Adrenal gland (tissue), 12 donors: Measurements from ENCODE around the gene NFATC3. TPM values are rescaled to one million over a fixed set of nuclear protein-coding genes. Genes with fewer than 3 reads are reported as not detected.

Experiments used
- DNase-seq, 7 donors: peaks; one replicate each; pipeline ENCODE4 v3.0.0-alpha.2; 2019 to 2020
- H3K27ac ChIP-seq, 5 donors: fragments of 200-600 bp; sonication (generic) in 4 of 5; 1 replicate in 3 of 5; 2 replicates in 2 of 5; pipeline versions ENCODE4 v1.5.1 to v1.8.0; 2016 to 2020; ENCODE audit warnings: mild to moderate bottlenecking in 1 of 5
- H3K27me3 ChIP-seq: fragments of 200-600 bp; 2 replicates; pipeline ENCODE4 v1.8.0; 2021
- H3K36me3 ChIP-seq, 2 donors: fragments of 200-600 bp; replicated peaks in 1 of 2; 1 replicate in 1 of 2; 2 replicates in 1 of 2; pipeline versions ENCODE4 v1.5.1 to v1.8.0; 2018 to 2022
- H3K4me1 ChIP-seq, 2 donors: fragments of 200-600 bp; replicated peaks in 1 of 2; 1 replicate in 1 of 2; 2 replicates in 1 of 2; pipeline versions ENCODE4 v1.5.1 to v1.8.0; 2018 to 2021
- H3K4me3 ChIP-seq, 4 donors: fragments of 200-600 bp; sonication (generic) in 3 of 4; one replicate each; pipeline ENCODE4 v1.5.1; 2016 to 2018
- H3K9me3 ChIP-seq, 3 donors: fragments of 200-600 bp; sonication (generic) in 1 of 3; replicated peaks in 1 of 3; 1 replicate in 2 of 3; 2 replicates in 1 of 3; pipeline versions ENCODE4 v1.5.1 to v1.8.0; 2016 to 2021
- POLR2A ChIP-seq, 2 donors: fragments of 450-650 bp; IDR thresholded peaks; one replicate each; pipeline ENCODE4 v1.6.1; 2017; ENCODE audit warnings: antibody characterized with exemption in 2 of 2, mild to moderate bottlenecking in 2 of 2, moderate library complexity in 1 of 2
- WGBS, 4 donors: extraction: QIAGEN DNeasy Blood & Tissue Kit in 2 of 4; methylation state at CpG; one replicate each; pipeline versions ENCODE4 v1.1.5 to v1.1.7; 2013 to 2017; 5-methylcytosine and 5-hydroxymethylcytosine counted together
- intact Hi-C, 2 donors: fragments of 100-400 bp; cut with DNase I; formaldehyde crosslinking; loops; one replicate each; pipeline versions ENCODE4 v1.14.1 to v1.15.0; 2022 to 2023
- polyA plus RNA-seq, 3 donors: library from polyadenylated mRNA; stranded (reverse); fragments of 200-250 nt in 2 of 3; fragments of 350-450 nt in 1 of 3; fragmentation: Illumina TruSeq in 1 of 3; extraction: RNeasy Lipid Tissue Mini Kit (QIAGEN cat#74804) in 1 of 3; gene quantifications; one replicate each; pipeline ENCODE4 v1.2.3, GENCODE V29; 2013 to 2014
- total RNA-seq, 9 donors: library from RNA; depleted of rRNA in 4 of 9; stranded (reverse); fragments of >200 nt in 4 of 9; fragments of 120-200 nt in 1 of 9; fragmentation: NEBNext Ultra II Directional in 1 of 9; extraction: Animal tissue kit (Norgen Biotek cat#: 25700) in 1 of 9; gene quantifications; one replicate each; pipeline versions ENCODE4 v1.1.0 to v1.2.4, GENCODE V29; 2013 to 2023
- TF ChIP-seq, protein P1 (sequence below), 6 experiments: fragments of 450-650 bp in 4 of 6; fragments of 200-600 bp in 2 of 6; sonication (generic) in 1 of 6; IDR thresholded peaks; 1 replicate in 5 of 6; 2 replicates in 1 of 6; pipeline versions ENCODE4 v1.5.1 to v1.8.0; 2016 to 2021; ENCODE audit warnings: antibody characterized with exemption in 6 of 6, mild to moderate bottlenecking in 2 of 6, moderate library complexity in 1 of 6
- donor health status: healthy with polysubstance abuse.
- donor health status: Bipolar disorder and iron deficiency.
- donor health status: DM: yes; HTN: yes; CAD: no.
- donor health status: DM: no; HTN: no; CAD: no.
- donor health status: DM: no; HTN: no; CAD: no.
- donor health status: DM: yes; HTN: yes; CAD: no.

NFATC3 gene
- total and polyA plus RNA-seq, 12 donors, result 6.6 to 81.2 (median 34.3) TPM

DNA sequence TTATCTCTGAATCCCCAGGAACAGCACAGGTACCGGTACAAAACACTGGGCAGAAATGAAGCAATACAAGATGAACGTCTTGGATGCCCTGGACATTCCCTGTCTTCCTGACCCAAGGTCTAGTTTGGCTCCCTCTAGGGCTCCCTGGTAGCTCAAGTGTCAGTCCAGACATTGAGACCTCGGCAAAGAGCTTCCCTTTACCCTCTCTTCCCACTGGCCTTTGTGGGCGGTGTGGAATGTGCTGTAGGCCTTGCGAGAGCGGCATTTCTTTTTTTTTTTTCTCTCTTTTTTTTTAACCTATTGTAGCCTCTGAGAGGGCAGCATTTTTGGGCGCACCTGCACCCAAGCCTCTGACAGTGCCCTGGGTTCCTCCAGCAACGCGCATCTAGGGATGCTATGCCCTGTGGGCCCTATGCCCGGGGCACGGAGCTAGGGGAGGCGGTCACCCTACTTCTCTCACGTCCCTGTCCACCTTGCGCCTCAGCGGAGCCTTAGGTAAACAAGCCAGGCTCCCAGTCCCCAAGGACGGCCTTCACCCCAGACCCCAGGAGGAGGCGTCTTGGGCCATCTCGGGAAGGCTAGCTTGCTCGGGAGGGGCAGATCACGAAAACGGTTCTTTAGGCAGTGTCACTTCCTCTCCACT, 1.2 kb upstream of the NFATC3 start:
- H3K27me3 ChIP-seq, result no peaks in the 10 kb centered on the region
- intact Hi-C loops, result no loop called here
- no peaks in the 10 kb centered on the region for H3K9me3 ChIP-seq
- no peak for TF ChIP-seq POLR2A (IDR thresholded peaks at IDR 0.05)
- TF ChIP-seq, protein P1, sequence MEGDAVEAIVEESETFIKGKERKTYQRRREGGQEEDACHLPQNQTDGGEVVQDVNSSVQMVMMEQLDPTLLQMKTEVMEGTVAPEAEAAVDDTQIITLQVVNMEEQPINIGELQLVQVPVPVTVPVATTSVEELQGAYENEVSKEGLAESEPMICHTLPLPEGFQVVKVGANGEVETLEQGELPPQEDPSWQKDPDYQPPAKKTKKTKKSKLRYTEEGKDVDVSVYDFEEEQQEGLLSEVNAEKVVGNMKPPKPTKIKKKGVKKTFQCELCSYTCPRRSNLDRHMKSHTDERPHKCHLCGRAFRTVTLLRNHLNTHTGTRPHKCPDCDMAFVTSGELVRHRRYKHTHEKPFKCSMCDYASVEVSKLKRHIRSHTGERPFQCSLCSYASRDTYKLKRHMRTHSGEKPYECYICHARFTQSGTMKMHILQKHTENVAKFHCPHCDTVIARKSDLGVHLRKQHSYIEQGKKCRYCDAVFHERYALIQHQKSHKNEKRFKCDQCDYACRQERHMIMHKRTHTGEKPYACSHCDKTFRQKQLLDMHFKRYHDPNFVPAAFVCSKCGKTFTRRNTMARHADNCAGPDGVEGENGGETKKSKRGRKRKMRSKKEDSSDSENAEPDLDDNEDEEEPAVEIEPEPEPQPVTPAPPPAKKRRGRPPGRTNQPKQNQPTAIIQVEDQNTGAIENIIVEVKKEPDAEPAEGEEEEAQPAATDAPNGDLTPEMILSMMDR (IDR thresholded peaks at IDR 0.05), result no peak
- 31 to 55% (median 41%) methylated on average over 7 to 21 of the region's 21 CpGs for WGBS, 4 donors
- peaks cover 37 to 80% of the 10 kb centered on the region in 2 donors for H3K4me1 ChIP-seq
- peak overlapping the region in 1 of 4 donors; percentile 88 for H3K4me3 ChIP-seq
- peak overlapping the region in 4 of 5 donors; percentile 87 to 99 (median 98) for H3K27ac ChIP-seq
- no peak for DNase-seq
- H3K36me3 ChIP-seq, result no peaks in the 10 kb centered on the region

DNA sequence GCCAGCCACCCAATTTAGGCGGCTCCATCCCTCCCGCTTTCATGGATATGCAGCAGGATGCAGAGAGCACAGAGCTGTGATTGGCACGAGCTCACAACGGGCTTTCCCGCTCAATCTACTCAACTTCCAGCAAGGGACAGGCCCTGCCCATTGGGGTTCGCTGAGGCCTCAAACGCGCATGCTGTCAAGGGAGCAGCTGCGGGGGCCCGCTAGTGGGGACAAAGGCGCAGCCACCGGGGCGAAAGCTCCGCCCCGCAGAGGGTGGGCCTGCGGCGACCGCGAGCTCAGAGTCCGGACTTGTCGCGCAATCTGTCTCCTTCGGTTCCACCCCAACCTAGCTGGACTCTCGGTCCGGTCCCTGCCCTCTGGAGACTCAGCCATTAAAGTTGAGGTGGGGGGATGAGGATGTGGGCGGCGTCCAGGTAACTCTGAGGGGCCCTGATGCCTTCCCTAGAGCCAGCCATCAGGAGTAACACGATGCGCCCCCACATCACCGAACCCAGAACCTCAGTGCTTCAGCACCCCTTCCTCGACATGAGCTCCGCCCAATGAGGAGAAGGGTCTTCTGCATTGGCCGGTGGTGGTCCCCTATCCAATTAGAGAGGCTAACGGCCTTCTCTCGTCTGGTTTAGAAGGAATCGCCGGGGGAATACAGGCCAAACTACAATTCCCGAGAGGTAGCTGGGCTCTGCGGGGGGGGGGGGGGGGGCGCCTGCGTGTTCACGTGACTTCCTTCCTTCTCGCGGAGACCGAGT, 489 bp upstream of the NFATC3 start:
- WGBS, 4 donors, result 0 to 4% (median 1%) methylated on average over 5 to 41 of the region's 45 CpGs
- Histone ChIP-seq H3K4me1 (peaks cover 31 to 80% of the 10 kb centered on the region in 2 donors), H3K9me3 (no peaks in the 10 kb centered on the region), H3K27me3 (no peaks in the 10 kb centered on the region), H3K27ac (peak overlapping the region; percentile 87 to 99 (median 98)), H3K4me3 (peak overlapping the region in 3 of 4 donors; percentile 8 to 88 (median 49)), H3K36me3 (no peaks in the 10 kb centered on the region)
- peak; percentile 45 to 64 for TF ChIP-seq POLR2A (IDR thresholded peaks at IDR 0.05)
- TF ChIP-seq, protein P1 (IDR thresholded peaks at IDR 0.05), result peak in 2 of 6 experiments; percentile 13 to 40
- intact Hi-C loops, result no loop called here
- peak; percentile 87 to 96 (median 89) for DNase-seq

DNA sequence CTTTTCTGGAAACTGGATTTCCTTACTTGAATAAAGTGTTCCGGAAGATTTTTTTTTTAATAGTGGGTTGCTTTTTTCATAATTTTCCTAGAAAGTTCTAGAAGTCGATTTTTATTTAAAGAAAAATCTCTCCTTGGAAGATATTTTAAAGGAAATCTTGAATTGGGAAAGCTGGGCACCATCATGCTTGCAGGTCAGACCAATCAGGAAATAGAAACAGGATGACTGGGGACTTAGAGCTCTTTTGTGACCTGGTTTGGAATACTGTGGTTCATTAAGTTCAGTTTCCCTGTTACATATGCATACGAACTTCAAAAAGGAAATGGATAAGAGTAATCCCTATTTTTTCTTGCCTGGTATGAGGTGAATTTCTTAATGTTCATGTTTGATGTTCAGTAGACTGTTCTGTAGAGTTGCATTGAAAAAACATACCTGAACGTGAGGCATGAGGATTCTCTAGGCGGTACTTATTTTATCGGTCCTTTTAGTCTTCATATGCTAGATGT, 1.2 kb downstream of the NFATC3 start:
- H3K27me3 ChIP-seq, result no peaks in the 10 kb centered on the region
- TF ChIP-seq, protein P1 (IDR thresholded peaks at IDR 0.05), result no peak
- no peak for TF ChIP-seq POLR2A (IDR thresholded peaks at IDR 0.05)
- intact Hi-C loops, result no loop called here
- H3K4me3 ChIP-seq, result peak overlapping the region in 3 of 4 donors; percentile 88 to 97 (median 94)
- H3K36me3 ChIP-seq, result no peaks in the 10 kb centered on the region
- no peak for DNase-seq
- H3K9me3 ChIP-seq, result no peaks in the 10 kb centered on the region
- H3K4me1 ChIP-seq, result peaks cover 16 to 77% of the 10 kb centered on the region in 2 donors
- peak overlapping the region; percentile 78 to 99 (median 98) for H3K27ac ChIP-seq
- 0 to 2% (median 1%) methylated on average over 6 of the region's 6 CpGs for WGBS, 4 donors

DNA sequence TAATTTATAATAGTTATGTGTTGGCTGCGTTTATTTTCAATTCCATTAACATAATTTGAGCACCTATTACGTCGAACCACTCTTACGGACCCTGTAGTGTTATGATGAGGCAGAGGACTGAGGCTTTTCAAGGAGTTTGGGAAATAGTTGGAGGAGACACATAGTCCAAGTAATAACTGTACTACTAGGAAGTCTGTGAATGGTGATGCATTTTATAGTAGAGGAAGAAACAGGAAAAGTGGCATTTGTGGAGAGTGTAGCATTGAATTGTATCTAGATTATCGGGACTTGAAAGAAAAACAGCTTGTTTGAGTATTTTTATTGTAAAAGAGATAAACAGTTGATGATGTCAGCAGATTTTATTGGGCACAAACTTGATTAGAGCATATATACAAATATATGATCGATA, 1.7 kb downstream of the NFATC3 start:
- no peaks in the 10 kb centered on the region for H3K9me3 ChIP-seq

More for the DNA sequence above, 1.7 kb downstream of the NFATC3 start:
- WGBS, 4 donors, result 4 to 6% (median 5%) methylated on average over 6 of the region's 6 CpGs
- peak overlapping the region in 2 of 4 donors; percentile 88 to 97 for H3K4me3 ChIP-seq
- H3K27ac ChIP-seq, result peak overlapping the region in 3 of 5 donors; percentile 75 to 99 (median 98)
- TF ChIP-seq, protein P1 (IDR thresholded peaks at IDR 0.05), result no peak
- TF ChIP-seq POLR2A (IDR thresholded peaks at IDR 0.05), result no peak
- no peaks in the 10 kb centered on the region for H3K36me3 ChIP-seq
- H3K27me3 ChIP-seq, result no peaks in the 10 kb centered on the region
- peaks cover 16 to 77% of the 10 kb centered on the region in 2 donors for H3K4me1 ChIP-seq
- intact Hi-C loops, result no loop called here
- no peak for DNase-seq
